GM10248 (cell line): ENCODE results near the gene NLGN2.

ENCODE experiments used
- CTCF ChIA-PET: fragments of 300-600 bp; sonication (Branson Sonifier 250); formaldehyde crosslinking; extraction: SDS; loops from one replicate; lab custom pipeline; 2021; ENCODE audit warnings: antibody characterized with exemption; lab: Yijun Ruan, JAX
- POLR2A ChIA-PET: fragments of 350-650 bp; sonication (Branson Sonifier 250); formaldehyde crosslinking; extraction: SDS; loops from one replicate; lab custom pipeline; 2020; ENCODE audit warnings: antibody characterized with exemption; lab: Yijun Ruan, JAX
- DNase-seq: peaks from one replicate; pipeline ENCODE4 v3.0.0; 2012; ENCODE audit errors: extremely low spot score
- TF ChIP-seq, protein P1 (sequence below): IDR thresholded peaks from 2 replicates; pipeline ENCODE4 v1.5.1; 2012; ENCODE audit warnings: mild to moderate bottlenecking, low read depth; ENCODE audit errors: extremely low read depth, missing control alignments, control extremely low read depth

The NLGN2 gene

DNA sequence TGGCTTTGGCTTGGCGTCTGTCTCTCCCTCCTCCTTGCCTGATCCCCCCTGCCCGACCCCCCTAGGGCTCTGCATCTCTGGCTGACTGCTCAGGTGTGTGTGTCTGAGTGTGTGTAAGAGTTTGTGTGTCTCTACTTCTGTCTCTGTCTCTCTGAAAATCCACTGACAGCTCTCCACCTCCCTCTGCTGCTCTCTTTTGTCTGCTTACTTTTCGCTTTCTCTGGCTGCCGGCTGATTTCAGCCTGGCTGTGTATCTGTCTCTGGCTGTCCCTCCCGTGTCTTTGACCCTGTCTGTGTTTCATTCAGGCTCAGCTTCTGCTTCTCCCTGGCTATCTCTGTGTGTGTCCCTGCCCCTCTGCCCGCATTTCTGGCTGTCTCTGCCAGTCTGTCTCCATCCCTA is 8.7 kb downstream of the NLGN2 start:
- TF ChIP-seq, protein P1, sequence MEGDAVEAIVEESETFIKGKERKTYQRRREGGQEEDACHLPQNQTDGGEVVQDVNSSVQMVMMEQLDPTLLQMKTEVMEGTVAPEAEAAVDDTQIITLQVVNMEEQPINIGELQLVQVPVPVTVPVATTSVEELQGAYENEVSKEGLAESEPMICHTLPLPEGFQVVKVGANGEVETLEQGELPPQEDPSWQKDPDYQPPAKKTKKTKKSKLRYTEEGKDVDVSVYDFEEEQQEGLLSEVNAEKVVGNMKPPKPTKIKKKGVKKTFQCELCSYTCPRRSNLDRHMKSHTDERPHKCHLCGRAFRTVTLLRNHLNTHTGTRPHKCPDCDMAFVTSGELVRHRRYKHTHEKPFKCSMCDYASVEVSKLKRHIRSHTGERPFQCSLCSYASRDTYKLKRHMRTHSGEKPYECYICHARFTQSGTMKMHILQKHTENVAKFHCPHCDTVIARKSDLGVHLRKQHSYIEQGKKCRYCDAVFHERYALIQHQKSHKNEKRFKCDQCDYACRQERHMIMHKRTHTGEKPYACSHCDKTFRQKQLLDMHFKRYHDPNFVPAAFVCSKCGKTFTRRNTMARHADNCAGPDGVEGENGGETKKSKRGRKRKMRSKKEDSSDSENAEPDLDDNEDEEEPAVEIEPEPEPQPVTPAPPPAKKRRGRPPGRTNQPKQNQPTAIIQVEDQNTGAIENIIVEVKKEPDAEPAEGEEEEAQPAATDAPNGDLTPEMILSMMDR: peak; percentile 4
- POLR2A ChIA-PET: interaction anchor here (0.6 kb wide), 1 partner anchor 68 kb away, joined by 4 read pairs; the partner anchor contains the start of gene POLR2A
- no peak for DNase-seq
- CTCF ChIA-PET: no interaction called here

DNA sequence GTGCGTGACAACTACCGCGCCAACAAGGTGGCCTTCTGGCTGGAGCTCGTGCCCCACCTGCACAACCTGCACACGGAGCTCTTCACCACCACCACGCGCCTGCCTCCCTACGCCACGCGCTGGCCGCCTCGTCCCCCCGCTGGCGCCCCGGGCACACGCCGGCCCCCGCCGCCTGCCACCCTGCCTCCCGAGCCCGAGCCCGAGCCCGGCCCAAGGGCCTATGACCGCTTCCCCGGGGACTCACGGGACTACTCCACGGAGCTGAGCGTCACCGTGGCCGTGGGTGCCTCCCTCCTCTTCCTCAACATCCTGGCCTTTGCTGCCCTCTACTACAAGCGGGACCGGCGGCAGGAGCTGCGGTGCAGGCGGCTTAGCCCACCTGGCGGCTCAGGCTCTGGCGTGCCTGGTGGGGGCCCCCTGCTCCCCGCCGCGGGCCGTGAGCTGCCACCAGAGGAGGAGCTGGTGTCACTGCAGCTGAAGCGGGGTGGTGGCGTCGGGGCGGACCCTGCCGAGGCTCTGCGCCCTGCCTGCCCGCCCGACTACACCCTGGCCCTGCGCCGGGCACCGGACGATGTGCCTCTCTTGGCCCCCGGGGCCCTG is 9.5 kb downstream of the NLGN2 start:
- DNase-seq: no peak
- TF ChIP-seq, protein P1: no peak
- CTCF ChIA-PET: interaction anchor here (0.6 kb wide), 1 partner anchor 61 kb away, joined by 3 read pairs; no protein-coding TSS in a partner anchor
- POLR2A ChIA-PET: no interaction called here

- CTCF ChIA-PET: interaction anchor here (0.9 to 1.5 kb wide), 3 partner anchors 17 to 62 kb away, joined by 3 read pairs; partner anchors contain the start of gene TMEM102
- TF ChIP-seq, protein P1: no peak
- DNase-seq: no peak
- POLR2A ChIA-PET: interaction anchor here (0.6 kb wide), 1 partner anchor 46 kb away, joined by 4 read pairs; no protein-coding TSS in a partner anchor
Measured at GRCh38 chr17:7418472-7419152, 11.0 kb downstream of the NLGN2 start.

DNA sequence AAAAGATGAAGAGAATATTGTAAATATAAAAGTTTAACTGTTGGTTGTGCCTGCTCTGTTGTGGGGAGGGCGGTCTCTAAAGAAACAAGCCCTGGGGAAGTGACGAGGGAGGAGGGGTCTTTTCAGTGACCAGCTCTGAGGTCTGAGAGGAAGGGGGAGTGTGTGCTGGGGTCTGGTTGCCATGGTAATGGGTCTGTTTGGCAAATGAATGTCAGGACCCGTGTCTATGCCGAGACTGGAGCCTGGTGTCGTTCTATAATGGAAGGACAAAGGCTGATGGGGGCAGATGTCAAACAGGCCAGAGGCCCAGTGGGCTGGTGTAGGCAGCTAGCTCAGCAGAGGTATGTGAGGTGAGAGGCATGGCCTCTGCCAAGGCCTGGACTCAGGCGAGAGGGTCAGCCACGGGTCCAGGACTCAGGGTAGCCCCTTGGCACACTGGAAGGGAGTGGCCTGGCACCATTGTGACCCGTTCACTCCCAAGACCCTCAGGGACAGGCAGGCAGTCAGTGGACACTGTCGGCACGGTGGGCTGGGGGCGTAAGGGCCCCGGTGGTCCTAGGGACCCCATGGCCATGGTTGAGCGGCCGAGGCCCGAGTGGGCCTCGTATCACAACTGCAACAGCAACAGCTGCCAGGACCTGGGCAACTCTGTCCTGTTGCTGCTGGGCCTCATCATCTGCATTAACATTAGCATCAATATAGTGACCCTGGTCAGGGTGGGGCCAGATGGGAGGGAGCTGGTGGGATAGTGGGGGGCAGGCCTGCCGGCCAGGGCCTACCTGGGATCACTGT is 12.4 kb downstream of the NLGN2 start, which contains the start of gene SPEM1:
SPEM1 (plus strand) TSS at position 506 of the 792 bp plus-strand sequence; CDS start at position 567, 61 bp downstream.
- ChIA-PET CTCF (interaction anchor here (0.9 to 1.4 kb wide), 6 partner anchors 12 to 267 kb away, joined by 3 read pairs; partner anchors contain the start of genes TMEM102 and TP53), POLR2A (no interaction called here)
- TF ChIP-seq, protein P1: no peak
- no peak for DNase-seq

- TF ChIP-seq, protein P1: no peak
- ChIA-PET POLR2A (interaction anchor here (0.7 kb wide), 1 partner anchor 23 kb away, joined by 3 read pairs; no protein-coding TSS in a partner anchor), CTCF (interaction anchor here (1.3 to 1.4 kb wide), 3 partner anchors 11 to 20 kb away, joined by 3 read pairs; no protein-coding TSS in a partner anchor)
- DNase-seq: no peak
Measured at GRCh38 chr17:7421186-7421585, 13.5 kb downstream of the NLGN2 start.

- ChIA-PET CTCF (no interaction called here), POLR2A (no interaction called here)
- DNase-seq: no peak
- TF ChIP-seq, protein P1: no peak
Measured at GRCh38 chr17:7423679-7424078, 16.0 kb downstream of the NLGN2 start.
